ENCODE data around the gene MRPL17. TPM values are rescaled to one million over a fixed set of nuclear protein-coding genes. Genes with fewer than 3 reads are reported as not detected.

The MRPL17 gene
- polyA plus RNA-seq, 1 donor from 2014 or later, result 28.3 TPM

DNA sequence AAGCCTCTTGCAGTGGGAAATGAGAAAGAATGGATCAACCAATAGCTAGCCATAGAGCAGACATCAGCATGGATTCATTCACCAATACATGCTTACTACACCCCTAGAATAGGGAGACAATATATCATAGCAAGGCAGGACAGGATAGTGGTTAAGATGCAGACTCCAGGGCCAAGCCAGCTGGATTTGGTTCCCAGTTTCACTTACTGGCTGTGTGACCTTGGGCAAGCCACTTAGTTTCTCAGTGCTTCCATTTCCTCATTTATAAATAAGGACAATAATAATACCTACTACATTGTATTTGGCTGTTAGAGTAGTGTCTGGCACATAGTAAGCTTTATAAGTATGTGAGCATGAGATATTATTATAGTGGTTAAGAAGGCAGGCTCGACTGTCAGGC lies 34.6 kb downstream of the MRPL17 start:
- H3K9me3 ChIP-seq (ENCODE audit: low read length), result no peaks in the 10 kb centered on the region
- no peaks in the 10 kb centered on the region for H3F3A ChIP-seq (ENCODE audit: insufficient read depth, low read length, poor library complexity, severe bottlenecking)
- H3K4me3 ChIP-seq (ENCODE audit: low read length), result no peak overlapping the region
- H3K27ac ChIP-seq (ENCODE audit: low read length), result no peak overlapping the region
- H2AFZ ChIP-seq (ENCODE audit: low read depth, low read length), result no peak overlapping the region
- H3K79me2 ChIP-seq (replicated peaks; ENCODE audit: insufficient read depth, low read length), result peaks cover 98% of the 10 kb centered on the region
- no peaks in the 10 kb centered on the region for H3K36me3 ChIP-seq (ENCODE audit: insufficient read depth, low read length)
- no peak overlapping the region for H3K4me2 ChIP-seq (ENCODE audit: low read length)
- no peak overlapping the region for H3K9ac ChIP-seq (ENCODE audit: low read length)
- H3K9me2 ChIP-seq (ENCODE audit: insufficient read depth, low read length), result no peaks in the 10 kb centered on the region
- TF ChIP-seq TAF1 (IDR thresholded peaks at IDR 0.05; ENCODE audit: low read depth) (no peak), EP300 (conservative IDR thresholded peaks at IDR 0.05; ENCODE audit: poor library complexity, severe bottlenecking) (no peak), SMC3 (conservative IDR thresholded peaks at IDR 0.05; ENCODE audit: poor library complexity) (no peak), EZH2 (IDR thresholded peaks at IDR 0.05; ENCODE audit: borderline replicate concordance, insufficient read depth, low read length, poor library complexity, severe bottlenecking) (no peak), RAD21 (conservative IDR thresholded peaks at IDR 0.05) (no peak), POLR2AphosphoS5 (IDR thresholded peaks at IDR 0.05) (no peak), MXI1 (conservative IDR thresholded peaks at IDR 0.05; ENCODE audit: poor library complexity, severe bottlenecking) (no peak)
- TF ChIP-seq, protein P1, sequence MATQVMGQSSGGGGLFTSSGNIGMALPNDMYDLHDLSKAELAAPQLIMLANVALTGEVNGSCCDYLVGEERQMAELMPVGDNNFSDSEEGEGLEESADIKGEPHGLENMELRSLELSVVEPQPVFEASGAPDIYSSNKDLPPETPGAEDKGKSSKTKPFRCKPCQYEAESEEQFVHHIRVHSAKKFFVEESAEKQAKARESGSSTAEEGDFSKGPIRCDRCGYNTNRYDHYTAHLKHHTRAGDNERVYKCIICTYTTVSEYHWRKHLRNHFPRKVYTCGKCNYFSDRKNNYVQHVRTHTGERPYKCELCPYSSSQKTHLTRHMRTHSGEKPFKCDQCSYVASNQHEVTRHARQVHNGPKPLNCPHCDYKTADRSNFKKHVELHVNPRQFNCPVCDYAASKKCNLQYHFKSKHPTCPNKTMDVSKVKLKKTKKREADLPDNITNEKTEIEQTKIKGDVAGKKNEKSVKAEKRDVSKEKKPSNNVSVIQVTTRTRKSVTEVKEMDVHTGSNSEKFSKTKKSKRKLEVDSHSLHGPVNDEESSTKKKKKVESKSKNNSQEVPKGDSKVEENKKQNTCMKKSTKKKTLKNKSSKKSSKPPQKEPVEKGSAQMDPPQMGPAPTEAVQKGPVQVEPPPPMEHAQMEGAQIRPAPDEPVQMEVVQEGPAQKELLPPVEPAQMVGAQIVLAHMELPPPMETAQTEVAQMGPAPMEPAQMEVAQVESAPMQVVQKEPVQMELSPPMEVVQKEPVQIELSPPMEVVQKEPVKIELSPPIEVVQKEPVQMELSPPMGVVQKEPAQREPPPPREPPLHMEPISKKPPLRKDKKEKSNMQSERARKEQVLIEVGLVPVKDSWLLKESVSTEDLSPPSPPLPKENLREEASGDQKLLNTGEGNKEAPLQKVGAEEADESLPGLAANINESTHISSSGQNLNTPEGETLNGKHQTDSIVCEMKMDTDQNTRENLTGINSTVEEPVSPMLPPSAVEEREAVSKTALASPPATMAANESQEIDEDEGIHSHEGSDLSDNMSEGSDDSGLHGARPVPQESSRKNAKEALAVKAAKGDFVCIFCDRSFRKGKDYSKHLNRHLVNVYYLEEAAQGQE (IDR thresholded peaks at IDR 0.05; ENCODE audit: borderline replicate concordance), result no peak
- TF ChIP-seq, protein P2, sequence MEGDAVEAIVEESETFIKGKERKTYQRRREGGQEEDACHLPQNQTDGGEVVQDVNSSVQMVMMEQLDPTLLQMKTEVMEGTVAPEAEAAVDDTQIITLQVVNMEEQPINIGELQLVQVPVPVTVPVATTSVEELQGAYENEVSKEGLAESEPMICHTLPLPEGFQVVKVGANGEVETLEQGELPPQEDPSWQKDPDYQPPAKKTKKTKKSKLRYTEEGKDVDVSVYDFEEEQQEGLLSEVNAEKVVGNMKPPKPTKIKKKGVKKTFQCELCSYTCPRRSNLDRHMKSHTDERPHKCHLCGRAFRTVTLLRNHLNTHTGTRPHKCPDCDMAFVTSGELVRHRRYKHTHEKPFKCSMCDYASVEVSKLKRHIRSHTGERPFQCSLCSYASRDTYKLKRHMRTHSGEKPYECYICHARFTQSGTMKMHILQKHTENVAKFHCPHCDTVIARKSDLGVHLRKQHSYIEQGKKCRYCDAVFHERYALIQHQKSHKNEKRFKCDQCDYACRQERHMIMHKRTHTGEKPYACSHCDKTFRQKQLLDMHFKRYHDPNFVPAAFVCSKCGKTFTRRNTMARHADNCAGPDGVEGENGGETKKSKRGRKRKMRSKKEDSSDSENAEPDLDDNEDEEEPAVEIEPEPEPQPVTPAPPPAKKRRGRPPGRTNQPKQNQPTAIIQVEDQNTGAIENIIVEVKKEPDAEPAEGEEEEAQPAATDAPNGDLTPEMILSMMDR (IDR thresholded peaks at IDR 0.05; ENCODE audit: poor library complexity, severe bottlenecking), result no peak
- no peaks in the 10 kb centered on the region for H3K27me3 ChIP-seq (ENCODE audit: insufficient read depth, low read depth, low read length)
- peaks cover 54% of the 10 kb centered on the region for H4K20me1 ChIP-seq (ENCODE audit: insufficient read depth)

DNA sequence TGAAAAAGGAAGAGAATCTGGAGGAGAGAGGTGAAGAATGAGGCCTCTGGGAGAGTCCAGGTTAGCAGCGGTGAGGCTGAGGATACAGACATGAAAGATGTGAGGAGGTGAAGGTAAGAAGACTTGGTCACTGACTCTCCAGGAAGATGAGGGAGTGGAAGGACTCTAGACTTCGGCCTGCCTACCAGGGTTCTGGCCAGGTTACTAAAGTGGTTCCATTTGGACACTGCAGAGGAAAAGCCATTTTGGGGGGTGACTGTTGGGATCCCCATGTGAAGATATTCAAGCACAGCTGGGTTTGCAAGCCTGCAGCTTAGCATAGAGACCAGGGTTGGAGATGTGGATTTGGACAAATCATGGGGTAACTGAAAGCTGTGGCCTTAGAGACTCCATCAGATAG lies 35.3 kb downstream of the MRPL17 start:
- Histone ChIP-seq H3K9me3 (ENCODE audit: low read length) (no peaks in the 10 kb centered on the region), H3K79me2 (replicated peaks; ENCODE audit: insufficient read depth, low read length) (peaks cover 96% of the 10 kb centered on the region), H3K27ac (ENCODE audit: low read length) (no peak overlapping the region), H3K27me3 (ENCODE audit: insufficient read depth, low read depth, low read length) (no peaks in the 10 kb centered on the region), H3K9ac (ENCODE audit: low read length) (no peak overlapping the region), H3K9me2 (ENCODE audit: insufficient read depth, low read length) (no peaks in the 10 kb centered on the region), H3F3A (ENCODE audit: insufficient read depth, low read length, poor library complexity, severe bottlenecking) (no peaks in the 10 kb centered on the region), H4K20me1 (ENCODE audit: insufficient read depth) (peaks cover 60% of the 10 kb centered on the region), H3K4me3 (ENCODE audit: low read length) (no peak overlapping the region), H3K4me2 (ENCODE audit: low read length) (no peak overlapping the region), H2AFZ (ENCODE audit: low read depth, low read length) (no peak overlapping the region), H3K36me3 (ENCODE audit: insufficient read depth, low read length) (no peaks in the 10 kb centered on the region)
- TF ChIP-seq EP300 (conservative IDR thresholded peaks at IDR 0.05; ENCODE audit: poor library complexity, severe bottlenecking), result no peak
- no peak for TF ChIP-seq TAF1 (IDR thresholded peaks at IDR 0.05; ENCODE audit: low read depth)
- TF ChIP-seq EZH2 (IDR thresholded peaks at IDR 0.05; ENCODE audit: borderline replicate concordance, insufficient read depth, low read length, poor library complexity, severe bottlenecking), result no peak
